GM18508 (cell line): ENCODE data around the gene ALG14.
"Not testable (repeated sequence)": the region's sequence is repeated elsewhere in the genome, so short reads cannot be mapped to it uniquely, and the experiment has no call there.

Experiments used
- ATAC-seq: cut with Tn5 transposase; IDR thresholded peaks from one replicate; pipeline ENCODE4 v1.9.1; 2021; ENCODE audit warnings: moderate number of reproducible peaks; ENCODE audit not compliant: insufficient read depth, unreplicated experiment

The ALG14 gene

DNA sequence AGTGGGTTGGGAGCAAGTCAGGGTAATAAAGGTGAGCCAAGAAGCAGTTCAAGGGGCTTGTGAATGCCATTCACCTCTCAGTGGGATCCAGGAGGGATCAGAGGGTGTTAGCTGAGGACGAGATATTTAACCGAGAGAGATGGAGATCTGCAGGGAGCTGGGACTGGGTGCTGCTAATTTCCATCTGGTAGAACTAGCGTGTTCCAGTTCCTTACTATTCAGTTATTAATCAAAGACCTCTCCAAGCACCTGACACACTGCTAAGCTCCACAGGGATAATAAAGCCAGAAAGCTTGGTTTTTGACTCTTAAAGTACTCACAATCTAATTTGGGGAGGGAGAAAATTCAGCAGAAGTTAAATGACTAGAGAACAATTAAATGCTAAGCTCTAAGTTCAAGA lies 57.7 kb downstream of the ALG14 start:
- no peak for ATAC-seq

DNA sequence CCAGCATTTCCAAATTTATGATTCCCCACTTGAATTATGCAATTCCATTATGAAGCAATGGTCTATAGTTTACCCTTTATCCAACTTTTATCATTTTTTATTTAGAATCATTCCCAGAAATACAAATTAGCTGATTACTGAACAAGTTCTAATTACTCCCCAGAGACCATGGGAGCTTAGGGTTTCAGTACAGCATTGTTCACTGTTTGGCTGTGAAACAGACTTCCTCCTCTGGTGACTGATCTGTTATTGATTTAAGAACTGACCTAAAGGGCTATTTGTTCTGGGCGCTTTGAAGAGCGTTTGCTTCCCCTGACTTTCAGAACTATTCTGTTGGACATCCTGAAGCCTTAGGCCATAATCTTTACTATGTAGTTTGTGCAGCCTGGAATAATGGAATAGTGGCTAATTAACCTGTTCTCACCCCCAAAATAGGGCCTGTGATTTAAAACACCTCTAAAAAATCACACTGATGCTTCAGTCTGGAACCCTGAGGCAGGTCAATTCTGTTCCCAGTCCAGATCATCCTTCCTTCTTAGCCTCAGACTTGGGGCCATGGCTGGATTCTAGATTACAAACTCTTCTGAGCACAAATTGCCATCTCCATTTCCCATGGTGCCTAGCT lies 58.7 kb downstream of the ALG14 start:
- no peak for ATAC-seq

DNA sequence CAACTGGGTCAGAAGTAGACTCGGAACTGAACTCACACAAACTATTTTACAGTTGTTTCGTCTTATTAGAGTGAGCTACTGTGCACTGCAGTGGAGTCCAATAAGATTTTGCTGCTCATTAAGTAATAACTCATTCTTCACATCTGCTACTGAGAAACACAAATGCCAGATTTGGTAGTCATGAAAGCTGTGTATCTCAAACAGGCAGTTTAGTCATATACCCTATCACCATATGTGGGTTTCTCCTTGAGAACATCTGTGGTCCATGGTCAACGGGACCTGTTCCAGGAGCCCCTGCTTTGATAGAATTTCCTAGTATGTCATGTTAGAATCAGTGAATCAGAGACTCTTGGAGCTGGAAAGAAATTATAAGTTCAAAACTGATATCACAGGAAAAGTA lies 60.4 kb downstream of the ALG14 start:
- ATAC-seq: no peak

DNA sequence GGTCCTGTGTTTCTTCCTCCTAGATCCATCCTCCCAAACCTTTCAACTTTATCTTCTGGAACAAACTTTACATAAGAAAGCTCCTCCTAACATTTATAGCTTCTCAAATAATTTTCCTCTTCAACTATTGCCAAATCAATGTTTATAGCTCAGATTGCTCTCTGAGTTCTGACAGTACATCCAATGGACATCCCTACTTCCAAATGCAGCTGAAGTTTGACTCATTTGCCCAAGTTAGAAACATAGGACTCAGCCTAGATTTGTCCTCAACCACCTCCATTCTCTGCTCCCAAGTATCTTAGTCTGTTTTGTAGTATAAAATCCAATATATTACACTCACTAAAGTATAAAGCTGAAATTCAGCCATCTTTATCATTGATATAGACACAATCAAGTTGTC lies 62.6 kb downstream of the ALG14 start:
- ATAC-seq: no peak

DNA sequence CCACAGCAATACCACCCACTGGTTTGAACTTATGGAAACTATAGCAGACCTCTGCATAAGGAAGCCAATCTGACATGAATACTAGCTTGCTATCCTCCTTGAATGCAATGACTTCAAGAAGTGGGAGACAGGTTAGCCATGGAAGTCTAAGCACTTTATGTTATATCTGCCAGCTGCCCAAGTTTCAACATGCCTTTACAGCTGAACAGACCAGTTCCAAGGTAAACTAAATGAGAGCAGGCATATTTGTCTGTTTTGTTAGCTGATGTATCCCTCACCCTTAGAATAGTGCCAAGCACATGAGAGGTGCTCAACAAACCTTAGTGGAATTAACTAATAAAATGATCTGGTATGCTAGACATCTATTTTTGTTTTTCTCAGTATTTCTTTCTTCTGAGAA lies 65.1 kb downstream of the ALG14 start:
- ATAC-seq: no peak

DNA sequence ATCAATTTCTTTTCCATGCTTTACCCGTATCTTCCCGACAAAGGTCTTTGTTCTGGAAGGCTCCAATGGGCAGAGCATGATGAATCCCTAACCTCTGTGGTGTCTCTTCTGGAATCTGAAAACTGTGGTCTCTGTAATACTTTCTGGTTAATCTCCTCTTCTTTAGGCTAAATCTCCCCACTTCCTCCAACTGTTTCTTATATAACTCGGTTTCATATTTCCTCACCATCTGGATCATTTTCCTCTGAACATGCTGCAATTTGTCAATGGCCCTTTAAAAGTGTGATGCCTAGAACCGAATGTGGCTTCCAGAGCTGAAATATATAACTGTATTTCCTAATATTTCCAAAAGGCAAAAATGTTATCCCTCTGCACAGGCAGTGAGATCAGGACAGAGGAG lies 66.1 kb downstream of the ALG14 start:
- ATAC-seq: no peak

DNA sequence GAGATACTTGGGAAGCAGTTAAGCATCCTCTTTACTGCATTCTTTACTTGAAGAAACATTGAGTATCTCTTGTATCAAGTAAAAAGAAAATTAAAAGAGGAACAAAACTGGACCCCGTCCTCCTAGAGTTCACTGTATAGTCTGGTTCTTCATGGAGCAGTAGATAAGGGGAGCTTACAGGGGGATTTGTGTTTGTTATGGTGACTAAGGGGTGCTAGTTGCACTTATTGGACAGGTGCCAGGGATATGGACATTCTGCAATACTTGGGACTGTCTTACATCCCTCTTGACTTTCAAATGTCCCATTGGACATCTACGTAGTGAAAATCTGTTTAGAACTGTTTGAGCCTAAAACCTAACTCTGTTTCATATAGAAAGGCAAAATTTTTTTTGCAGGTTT lies 67.2 kb downstream of the ALG14 start:
- ATAC-seq: no peak

DNA sequence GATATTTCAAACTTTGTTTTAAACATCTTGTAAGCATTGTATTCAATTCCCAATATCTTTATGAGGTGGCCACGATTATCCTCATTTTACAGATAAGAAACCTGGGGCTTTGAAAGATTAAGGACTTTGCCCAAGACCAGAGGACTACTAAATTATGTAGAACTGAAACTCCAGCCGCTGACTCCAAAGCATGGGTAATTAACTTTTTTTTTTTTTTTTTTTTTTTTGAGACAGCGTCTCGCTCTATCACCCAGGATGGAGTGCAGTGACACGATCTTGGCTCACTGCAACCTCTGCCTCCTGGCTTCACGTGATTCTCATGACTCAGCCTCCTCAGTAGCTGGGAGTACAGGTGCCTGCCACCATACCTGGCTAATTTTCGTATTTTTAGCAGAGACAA lies 68.7 kb downstream of the ALG14 start:
- no peak for ATAC-seq

DNA sequence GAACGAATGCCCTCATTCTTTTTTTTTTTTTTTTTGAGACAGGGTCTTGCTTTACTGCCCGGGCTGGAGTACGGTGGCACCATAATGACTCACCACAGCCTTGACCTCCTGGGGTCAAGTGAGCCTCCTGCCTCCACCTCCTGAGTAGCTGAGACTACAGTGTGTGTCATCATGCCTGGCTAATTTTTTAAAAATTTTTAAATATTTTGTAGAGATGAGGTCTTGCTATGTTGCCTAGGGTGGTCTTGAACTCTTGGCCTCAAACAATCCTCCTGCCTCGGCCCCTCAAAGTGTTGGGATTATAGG lies 69.4 kb downstream of the ALG14 start:
- no peak for ATAC-seq

DNA sequence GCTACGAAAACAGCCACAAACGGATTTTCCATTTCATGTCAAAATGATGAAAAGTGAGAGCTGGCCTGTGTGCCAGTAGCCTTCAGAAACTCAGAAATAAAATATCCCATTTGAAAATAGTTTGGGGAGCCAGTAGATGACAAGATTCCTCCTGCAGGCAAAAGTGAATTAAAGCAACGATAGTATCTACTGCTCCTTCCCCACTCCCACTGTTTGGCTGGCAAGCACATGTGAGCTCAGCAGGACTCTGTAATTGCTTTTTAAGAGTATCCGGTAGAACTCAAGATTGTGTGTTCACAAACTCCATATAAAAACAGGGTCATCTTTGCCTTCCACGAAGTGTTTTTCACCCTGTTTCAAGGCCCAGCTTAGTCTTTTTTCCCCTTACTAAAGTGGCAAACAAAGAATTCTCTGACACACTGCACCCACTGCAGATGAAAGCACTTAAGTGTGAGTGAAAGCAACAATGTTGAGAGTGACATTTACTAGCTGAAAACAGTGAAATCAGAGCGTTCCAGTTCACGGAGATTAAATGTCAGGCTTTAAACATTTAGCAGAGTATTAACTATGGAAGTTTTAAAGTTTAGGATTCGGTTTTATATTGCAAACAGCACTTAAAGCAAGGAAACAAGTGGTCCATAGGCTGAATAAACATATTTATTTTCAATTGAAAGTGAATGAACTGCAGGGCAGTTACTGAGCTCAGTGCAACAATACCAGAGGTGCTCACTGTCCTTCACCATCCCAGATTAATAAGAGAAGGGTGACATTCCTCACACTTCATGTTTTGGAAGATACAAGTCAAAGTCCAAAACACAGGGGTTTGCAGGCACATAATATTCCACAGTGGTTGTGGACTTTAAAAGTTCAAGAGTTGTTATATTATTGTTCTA lies 70.0 kb downstream of the ALG14 start:
- ATAC-seq: no peak

DNA sequence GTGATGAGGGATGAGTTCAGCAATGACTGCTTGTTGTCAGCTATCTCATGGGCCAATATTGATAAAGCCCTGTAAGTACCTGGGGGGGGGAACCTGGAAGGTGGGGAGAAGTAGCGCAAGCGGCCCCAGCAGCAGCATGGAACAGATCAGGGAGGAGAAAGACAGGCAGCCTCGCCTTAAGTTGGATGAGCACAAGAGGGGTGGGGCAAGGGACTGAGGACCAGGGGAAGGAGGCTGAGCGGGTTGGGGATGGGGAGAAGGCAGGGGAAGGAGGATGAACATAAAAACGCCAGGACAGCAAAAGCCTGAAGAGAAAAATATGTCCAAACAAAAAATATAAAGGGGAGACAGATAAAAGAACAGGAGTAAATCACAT lies 70.6 kb downstream of the ALG14 start:
- ATAC-seq: no peak

DNA sequence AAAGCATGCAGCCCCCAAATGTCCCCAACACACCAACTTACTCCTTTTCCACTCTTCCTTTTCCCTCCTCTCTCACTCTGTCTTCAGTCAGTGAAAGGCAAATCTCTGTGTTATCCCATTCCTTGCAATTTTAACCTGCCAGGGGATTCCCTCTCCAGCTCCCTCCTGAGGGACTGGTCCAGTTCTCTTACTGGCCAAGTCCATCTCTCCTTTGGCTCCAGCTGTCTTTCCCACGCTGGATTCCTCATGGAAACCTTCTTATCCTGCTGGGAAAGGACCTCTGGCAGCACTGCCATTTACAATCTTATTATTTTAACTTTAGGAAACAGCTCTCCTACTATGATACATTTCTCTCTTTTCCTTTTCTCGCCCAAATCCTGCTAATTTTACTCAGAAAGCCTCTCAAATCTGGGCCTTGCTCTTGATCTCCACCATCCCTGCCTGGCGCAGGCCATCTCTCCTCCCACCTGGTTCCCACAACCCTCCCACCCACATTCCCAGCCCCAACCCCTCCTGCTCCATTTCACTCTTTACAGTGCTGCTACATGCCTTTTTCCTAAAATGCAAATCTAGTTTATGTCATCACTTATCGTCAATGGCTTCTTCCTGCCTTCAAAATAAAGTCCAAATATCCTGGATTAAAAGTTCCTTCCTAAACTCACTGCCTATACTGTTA lies 73.2 kb downstream of the ALG14 start:
- no peak for ATAC-seq

DNA sequence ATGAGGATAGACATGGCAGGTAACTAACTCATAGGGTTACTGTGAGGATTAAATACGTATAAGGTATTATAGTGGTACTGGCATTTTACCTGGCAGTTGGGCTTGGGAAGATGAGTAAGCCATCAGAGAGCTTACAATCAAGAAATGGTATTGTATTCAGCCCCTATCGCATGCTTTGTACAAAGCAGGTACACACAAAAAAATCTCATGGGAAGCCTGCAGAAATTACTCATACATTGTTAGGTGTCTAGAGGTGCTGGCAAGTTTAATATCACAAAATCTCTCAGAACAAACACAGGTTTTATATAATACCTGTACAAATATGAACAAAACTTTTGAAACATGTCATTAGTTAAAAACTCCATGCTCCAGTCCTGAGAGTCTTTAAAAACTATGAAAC lies 74.0 kb downstream of the ALG14 start:
- no peak for ATAC-seq

DNA sequence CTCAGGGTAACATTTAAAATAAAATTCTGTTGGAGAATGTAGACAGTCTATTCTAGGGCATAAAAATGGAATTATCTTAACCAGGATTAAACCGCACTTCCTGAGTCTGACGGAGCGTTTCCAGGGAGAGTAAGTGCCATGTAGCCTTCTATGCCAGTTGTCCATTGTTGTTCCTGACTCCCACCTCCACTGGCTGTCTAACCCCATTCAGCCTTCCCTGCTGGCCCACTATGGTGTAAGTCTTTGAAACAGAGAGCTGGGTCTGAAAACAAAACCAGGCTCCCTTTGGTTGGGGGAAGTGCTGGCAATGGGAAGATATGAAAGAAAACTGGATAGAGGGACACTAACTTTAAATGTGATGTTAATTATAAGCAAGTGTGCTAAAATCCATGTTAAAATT lies 74.6 kb downstream of the ALG14 start:
- ATAC-seq: no peak

DNA sequence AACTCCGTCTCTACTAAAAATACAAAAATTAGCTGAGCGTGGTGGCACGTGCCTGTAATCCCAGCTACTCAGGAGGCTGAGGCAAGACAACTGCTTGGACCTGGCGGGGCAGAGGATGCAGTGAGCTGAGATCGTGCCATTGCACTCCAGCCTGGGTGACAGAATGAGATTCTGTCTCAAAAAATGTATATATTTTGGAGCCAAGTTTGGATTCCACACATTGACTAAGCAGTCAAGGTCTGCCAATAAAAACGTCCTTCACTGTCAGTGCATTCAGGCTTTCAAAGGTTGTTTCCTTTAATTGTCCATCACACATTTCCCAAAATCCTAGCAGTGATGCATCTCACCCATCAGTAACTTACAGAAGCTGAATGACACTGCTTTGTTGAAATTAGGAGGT lies 77.2 kb downstream of the ALG14 start:
- ATAC-seq: not testable (repeated sequence)

DNA sequence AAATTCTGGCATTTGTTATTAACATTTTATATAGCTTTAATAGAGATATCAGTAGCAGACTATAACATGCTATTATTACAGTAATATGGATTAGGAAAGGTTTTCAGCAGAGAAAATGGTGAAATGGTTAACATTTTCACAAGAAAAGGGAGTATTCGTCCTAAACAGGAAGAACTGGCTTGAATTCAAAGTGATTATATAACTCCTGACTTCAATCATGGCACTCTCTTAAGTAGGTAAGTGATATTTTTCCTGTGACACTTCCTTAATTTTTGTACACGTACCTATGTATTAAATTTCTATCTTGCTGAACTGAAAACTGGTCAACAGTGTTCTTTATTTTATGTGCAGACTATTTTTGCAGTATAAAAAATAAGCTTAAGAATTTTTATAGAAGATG lies 77.9 kb downstream of the ALG14 start:
- no peak for ATAC-seq

DNA sequence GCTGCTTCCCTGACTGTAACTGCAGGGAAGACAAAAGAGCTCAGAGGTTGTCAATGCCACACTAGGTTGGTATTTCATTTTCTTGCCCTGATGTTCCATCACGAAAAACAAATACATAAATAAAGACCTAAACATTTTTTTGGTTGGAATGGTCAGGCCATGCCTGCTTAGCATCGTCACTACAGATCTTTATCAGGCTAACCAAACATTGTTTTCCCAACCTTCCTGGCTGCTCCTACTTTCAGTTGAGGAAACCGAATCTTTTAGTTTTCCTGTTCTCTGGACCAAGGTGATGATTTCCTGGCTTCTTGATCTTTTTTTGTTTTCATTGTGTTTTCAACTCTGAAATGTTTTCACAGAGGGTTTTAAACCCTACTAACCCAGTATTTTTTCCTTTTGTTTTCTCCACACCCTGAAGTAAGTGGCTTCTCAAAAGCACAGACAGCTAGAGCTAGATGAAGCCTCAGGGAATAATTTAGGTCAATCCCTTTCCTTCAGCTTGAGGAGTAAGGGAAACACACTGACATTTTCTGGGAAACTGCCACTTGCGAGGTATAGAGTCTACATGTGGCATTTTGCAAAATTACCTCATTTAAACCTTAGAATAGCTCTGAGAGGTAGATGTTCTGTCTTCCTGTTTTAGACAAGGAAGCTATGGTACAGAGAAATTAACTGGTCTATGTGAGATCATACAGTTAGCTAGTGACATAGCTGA lies 78.7 kb downstream of the ALG14 start:
- no peak for ATAC-seq

DNA sequence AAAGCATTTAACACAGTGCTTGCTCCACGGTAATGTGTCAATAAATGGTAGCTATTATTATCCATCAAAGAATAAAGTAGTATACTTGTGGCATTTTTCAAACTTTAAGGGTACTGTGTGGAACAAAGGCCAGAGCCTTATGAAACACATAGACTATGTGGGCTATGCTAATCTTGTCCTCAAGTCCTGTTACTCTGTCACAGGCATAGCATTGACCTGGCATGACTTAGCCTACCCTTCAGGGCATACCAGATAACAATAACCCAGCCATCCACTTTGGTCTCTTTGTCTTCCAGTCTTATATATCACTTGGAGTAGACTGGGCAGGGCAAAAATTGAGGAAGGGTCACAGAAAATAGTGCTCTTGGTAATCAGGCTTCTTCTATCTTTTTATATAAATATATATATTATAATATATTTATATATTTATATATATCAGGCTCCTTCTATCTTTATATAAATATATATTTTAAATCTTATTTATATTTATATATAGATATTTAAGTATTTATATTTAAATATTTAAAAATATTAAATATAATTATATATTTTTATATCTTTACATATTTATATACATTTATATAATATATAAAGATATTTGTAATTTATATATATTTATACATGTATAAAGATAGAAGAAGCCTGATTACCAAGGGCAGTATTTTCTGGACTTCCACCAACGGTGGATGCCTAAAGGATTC lies 79.7 kb downstream of the ALG14 start:
- no peak for ATAC-seq

DNA sequence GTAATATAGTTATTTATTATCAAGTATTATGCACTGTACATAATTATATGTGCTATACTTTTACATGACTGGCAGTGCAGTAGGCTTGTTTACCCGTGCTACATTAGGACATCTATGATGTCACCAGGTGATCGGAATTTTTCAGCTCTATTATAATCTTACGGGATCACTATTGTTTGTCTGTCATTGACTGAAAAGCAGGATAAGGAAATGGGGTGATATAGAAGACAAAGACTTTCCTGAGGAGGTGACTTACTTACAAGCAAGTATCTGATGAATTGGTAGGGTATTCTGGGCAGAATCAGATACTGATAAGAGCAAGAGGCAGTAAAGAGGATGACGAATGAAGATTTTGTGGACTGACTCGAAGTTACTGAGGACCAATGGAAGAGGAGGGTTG lies 80.6 kb downstream of the ALG14 start:
- no peak for ATAC-seq

DNA sequence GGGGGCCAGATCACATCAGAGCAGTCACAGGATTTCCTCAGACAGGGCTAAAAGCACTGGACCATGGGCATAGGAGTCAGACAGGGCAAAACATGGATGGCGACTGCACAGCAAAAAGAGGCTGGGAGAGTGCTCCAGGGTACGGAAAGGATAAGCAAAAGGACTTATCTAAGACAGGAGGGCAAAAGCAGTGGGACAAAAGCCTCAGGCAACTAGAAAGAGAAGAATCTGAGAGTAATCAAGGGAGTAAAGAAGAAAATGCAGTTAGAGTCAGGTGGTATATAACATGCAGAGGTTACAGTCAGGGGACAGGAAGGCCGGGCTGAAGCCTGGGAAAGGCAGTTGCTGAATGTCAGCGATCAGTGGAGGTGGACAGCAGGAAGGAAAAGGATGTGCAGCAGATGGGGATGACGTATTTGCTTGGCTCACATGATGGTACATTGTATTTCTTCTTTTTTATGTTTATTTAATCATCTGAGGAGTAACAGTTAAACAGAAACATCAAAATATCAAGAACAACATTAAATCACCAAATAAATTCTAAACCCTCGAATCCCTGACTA lies 82.8 kb downstream of the ALG14 start:
- no peak for ATAC-seq
